Vagina (tissue), 2 donors: ENCODE measurements around the gene UBASH3B.

ENCODE experiments used
- POLR2A ChIP-seq, 2 donors: fragments of 450-650 bp; IDR thresholded peaks; one replicate each; pipeline ENCODE4 v1.6.1; 2017; ENCODE audit warnings: antibody characterized with exemption in 2 of 2, mild to moderate bottlenecking in 2 of 2, moderate library complexity in 2 of 2
- POLR2AphosphoS5 ChIP-seq, 2 donors: sonication (generic); formaldehyde crosslinking; IDR thresholded peaks; one replicate each; pipeline ENCODE4 v1.9.0; 2017; ENCODE audit warnings: antibody characterized with exemption in 2 of 2, mild to moderate bottlenecking in 2 of 2, low read depth in 1 of 2; ENCODE audit not compliant: insufficient read depth in 1 of 2
- TF ChIP-seq, protein P1 (sequence below), 3 experiments: fragments of 450-650 bp in 2 of 3; fragments of 200-600 bp in 1 of 3; sonication (generic) in 1 of 3; IDR thresholded peaks; one replicate each; pipeline ENCODE4 v1.5.1; 2017 to 2019; ENCODE audit warnings: antibody characterized with exemption in 3 of 3, mild to moderate bottlenecking in 2 of 3, moderate library complexity in 2 of 3

DNA sequence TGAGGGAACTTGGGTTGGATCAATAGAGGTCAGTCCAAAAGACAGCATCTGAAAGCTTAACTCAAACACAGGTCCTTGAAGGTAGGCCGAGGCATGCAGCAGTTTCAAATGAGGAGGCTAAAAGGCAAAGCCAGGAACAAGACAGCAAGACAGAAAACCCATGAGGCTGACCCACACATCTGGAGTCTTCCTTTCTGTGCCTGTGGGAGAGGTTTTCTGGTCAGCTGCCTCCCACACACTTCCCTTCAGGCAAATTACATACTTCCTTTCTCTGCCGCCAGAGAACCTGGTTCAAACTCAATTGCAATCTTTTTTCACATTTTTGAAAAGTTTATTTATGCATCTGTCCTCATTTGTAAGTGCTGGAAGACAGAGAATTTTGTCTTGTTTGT lies 153.0 kb downstream of the UBASH3B start:
- TF ChIP-seq, protein P1, sequence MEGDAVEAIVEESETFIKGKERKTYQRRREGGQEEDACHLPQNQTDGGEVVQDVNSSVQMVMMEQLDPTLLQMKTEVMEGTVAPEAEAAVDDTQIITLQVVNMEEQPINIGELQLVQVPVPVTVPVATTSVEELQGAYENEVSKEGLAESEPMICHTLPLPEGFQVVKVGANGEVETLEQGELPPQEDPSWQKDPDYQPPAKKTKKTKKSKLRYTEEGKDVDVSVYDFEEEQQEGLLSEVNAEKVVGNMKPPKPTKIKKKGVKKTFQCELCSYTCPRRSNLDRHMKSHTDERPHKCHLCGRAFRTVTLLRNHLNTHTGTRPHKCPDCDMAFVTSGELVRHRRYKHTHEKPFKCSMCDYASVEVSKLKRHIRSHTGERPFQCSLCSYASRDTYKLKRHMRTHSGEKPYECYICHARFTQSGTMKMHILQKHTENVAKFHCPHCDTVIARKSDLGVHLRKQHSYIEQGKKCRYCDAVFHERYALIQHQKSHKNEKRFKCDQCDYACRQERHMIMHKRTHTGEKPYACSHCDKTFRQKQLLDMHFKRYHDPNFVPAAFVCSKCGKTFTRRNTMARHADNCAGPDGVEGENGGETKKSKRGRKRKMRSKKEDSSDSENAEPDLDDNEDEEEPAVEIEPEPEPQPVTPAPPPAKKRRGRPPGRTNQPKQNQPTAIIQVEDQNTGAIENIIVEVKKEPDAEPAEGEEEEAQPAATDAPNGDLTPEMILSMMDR (IDR thresholded peaks at IDR 0.05) = peak in 1 of 3 experiments; percentile 13
- TF ChIP-seq POLR2A (IDR thresholded peaks at IDR 0.05) (no peak), POLR2AphosphoS5 (IDR thresholded peaks at IDR 0.05; ENCODE audit: insufficient read depth in 1 of 2, low read depth in 1 of 2) (no peak)
